Trophoblast cell (in vitro differentiated cells and primary cell): ENCODE data around the gene PLEKHH1.

Source experiments
- DNase-seq, 2 donors: peaks; one replicate each; pipeline ENCODE4 v3.0.0-alpha.2; 2016
- H2AFZ ChIP-seq: 2 replicates; pipeline ENCODE4 v1.6.1; 2013; ENCODE audit warnings: low read length, moderate library complexity, mild to moderate bottlenecking; ENCODE audit not compliant: insufficient read depth, poor library complexity
- H2AK5ac ChIP-seq: 2 replicates; pipeline ENCODE4 v1.6.1; 2013; ENCODE audit warnings: mild to moderate bottlenecking, low read length
- H2BK120ac ChIP-seq: 2 replicates; pipeline ENCODE4 v1.6.1; 2013; ENCODE audit warnings: low read length, mild to moderate bottlenecking, moderate library complexity; ENCODE audit not compliant: insufficient read depth, poor library complexity
- H2BK12ac ChIP-seq: 2 replicates; pipeline ENCODE4 v1.6.1; 2013; ENCODE audit warnings: mild to moderate bottlenecking, low read length, moderate library complexity
- H2BK5ac ChIP-seq: 2 replicates; pipeline ENCODE4 v1.6.1; 2013; ENCODE audit warnings: low read length, low read depth, moderate library complexity, mild to moderate bottlenecking; ENCODE audit not compliant: poor library complexity
- H3K14ac ChIP-seq: 2 replicates; pipeline ENCODE4 v1.6.1; 2013; ENCODE audit warnings: mild to moderate bottlenecking, low read length
- H3K18ac ChIP-seq: 2 replicates; pipeline ENCODE4 v1.6.1; 2013; ENCODE audit warnings: mild to moderate bottlenecking, low read length
- H3K23ac ChIP-seq: 2 replicates; pipeline ENCODE4 v1.6.1; 2013; ENCODE audit warnings: low read length
- H3K27ac ChIP-seq: 2 replicates; pipeline ENCODE4 v1.5.1; 2013; ENCODE audit warnings: low read depth, mild to moderate bottlenecking, inconsistent platforms, low read length, moderate library complexity
- H3K27me3 ChIP-seq: 2 replicates; pipeline ENCODE4 v1.6.1; 2013; ENCODE audit warnings: inconsistent platforms, mild to moderate bottlenecking, low read length, moderate library complexity; ENCODE audit not compliant: insufficient read depth
- H3K36me3 ChIP-seq, 2 experiments: 1 replicate in 1 of 2; 2 replicates in 1 of 2; pipeline ENCODE4 v1.6.1; 2013; ENCODE audit warnings: low read length in 2 of 2, mild to moderate bottlenecking in 2 of 2, moderate library complexity in 1 of 2; ENCODE audit not compliant: insufficient read depth in 2 of 2, control insufficient read depth in 1 of 2
- H3K4ac ChIP-seq: 2 replicates; pipeline ENCODE4 v1.6.1; 2013; ENCODE audit warnings: low read depth, mild to moderate bottlenecking, low read length, moderate library complexity
- H3K4me1 ChIP-seq, 2 experiments: 1 replicate in 1 of 2; 2 replicates in 1 of 2; pipeline ENCODE4 v1.6.1; 2013; ENCODE audit warnings: low read length in 2 of 2, mild to moderate bottlenecking in 2 of 2, moderate library complexity in 1 of 2; ENCODE audit not compliant: insufficient read depth in 2 of 2, control insufficient read depth in 1 of 2
- H3K4me2 ChIP-seq: 2 replicates; pipeline ENCODE4 v1.6.1; 2013; ENCODE audit warnings: inconsistent platforms, mild to moderate bottlenecking, low read length, moderate library complexity
- H3K4me3 ChIP-seq: 2 replicates; pipeline ENCODE4 v1.5.1; 2013; ENCODE audit warnings: mild to moderate bottlenecking, low read depth, low read length, inconsistent platforms
- H3K79me1 ChIP-seq: one replicate; pipeline ENCODE4 v1.6.1; 2013; ENCODE audit warnings: low read length
- H3K79me2 ChIP-seq: 2 replicates; pipeline ENCODE4 v1.6.1; 2013; ENCODE audit warnings: low read length, mild to moderate bottlenecking; ENCODE audit not compliant: control insufficient read depth, insufficient read depth, poor library complexity
- H3K9ac ChIP-seq: 2 replicates; pipeline ENCODE4 v1.6.1; 2013; ENCODE audit warnings: mild to moderate bottlenecking, low read length
- H3K9me3 ChIP-seq: 2 replicates; pipeline ENCODE4 v1.6.1; 2013; ENCODE audit warnings: low read depth, mild to moderate bottlenecking, control low read depth, inconsistent platforms, low read length; ENCODE audit not compliant: insufficient read depth
- H4K12ac ChIP-seq: 2 replicates; pipeline ENCODE4 v1.6.1; 2013; ENCODE audit warnings: low read depth, mild to moderate bottlenecking, low read length, moderate library complexity
- H4K8ac ChIP-seq: 2 replicates; pipeline ENCODE4 v1.6.1; 2013; ENCODE audit warnings: low read depth, mild to moderate bottlenecking, low read length, moderate library complexity
- H4K91ac ChIP-seq: one replicate; pipeline ENCODE4 v1.6.1; 2013; ENCODE audit warnings: low read depth, mild to moderate bottlenecking, low read length, moderate library complexity
- WGBS: extraction: QIAGEN DNeasy Blood & Tissue Kit; methylation state at CpG from one replicate; pipeline ENCODE4 v1.1.7; 2013; ENCODE audit warnings: missing lambda C conversion rate; ENCODE audit not compliant: insufficient read length, insufficient coverage; ENCODE audit errors: extremely low coverage; 5-methylcytosine and 5-hydroxymethylcytosine counted together

PLEKHH1 gene

GRCh38 chr14:67532606-67532997, 488 bp upstream of the PLEKHH1 start:
- H3K27ac ChIP-seq: no peak overlapping the region
- peak overlapping the region; percentile 87 for H2BK120ac ChIP-seq
- H2AK5ac ChIP-seq: no peak overlapping the region
- peaks cover 2% of the 10 kb centered on the region for H3K79me2 ChIP-seq
- peak overlapping the region; percentile 64 for H4K12ac ChIP-seq
- no CpG with 5 or more reads among the region's 23 CpGs for WGBS
- H3K79me1 ChIP-seq: peaks cover 9% of the 10 kb centered on the region
- H3K36me3 ChIP-seq: no peaks in the 10 kb centered on the region
- peak overlapping the region; percentile 95 for H2AFZ ChIP-seq
- H4K91ac ChIP-seq: peak overlapping the region; percentile 89
- no peaks in the 10 kb centered on the region for H3K9me3 ChIP-seq
- no peak overlapping the region for H3K23ac ChIP-seq
- DNase-seq: no peak
- peaks cover 0 to 3% of the 10 kb centered on the region in 2 experiments for H3K4me1 ChIP-seq
- H4K8ac ChIP-seq: peak overlapping the region; percentile 94
- peak overlapping the region; percentile 60 for H3K4ac ChIP-seq
- H3K4me2 ChIP-seq: peak overlapping the region; percentile 89
- H3K4me3 ChIP-seq: peak overlapping the region; percentile 84
- H3K9ac ChIP-seq: no peak overlapping the region
- no peak overlapping the region for H3K18ac ChIP-seq
- no peak overlapping the region for H2BK5ac ChIP-seq
- no peak overlapping the region for H2BK12ac ChIP-seq
- H3K27me3 ChIP-seq: no peaks in the 10 kb centered on the region
- peak overlapping the region; percentile 69 for H3K14ac ChIP-seq

DNA sequence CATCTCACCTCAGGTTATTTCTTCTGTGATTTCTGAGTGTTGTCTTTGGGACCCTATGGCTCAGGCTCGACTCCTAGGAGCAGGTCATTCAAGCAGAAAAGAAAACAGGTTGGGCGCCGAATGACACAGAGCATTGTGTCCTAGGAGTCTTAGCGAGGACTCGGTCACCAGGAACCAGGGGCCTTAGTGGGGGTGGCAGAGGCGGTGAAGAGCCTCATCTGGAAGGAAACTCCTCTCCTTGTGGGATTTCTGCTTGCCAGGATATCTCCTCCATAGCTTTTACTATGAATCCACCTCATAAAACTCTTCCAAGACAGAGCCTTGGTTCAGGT, 630 bp downstream of the PLEKHH1 start:
- Histone ChIP-seq H3K4me3 (peak overlapping the region; percentile 84), H3K27me3 (no peaks in the 10 kb centered on the region), H3K9ac (no peak overlapping the region), H3K14ac (no peak overlapping the region), H3K36me3 (no peaks in the 10 kb centered on the region), H2BK5ac (no peak overlapping the region), H2AFZ (peak overlapping the region; percentile 95), H3K79me1 (peaks cover 9% of the 10 kb centered on the region), H2BK12ac (no peak overlapping the region), H4K91ac (no peak overlapping the region), H2BK120ac (no peak overlapping the region), H3K23ac (no peak overlapping the region), H3K27ac (no peak overlapping the region), H4K8ac (no peak overlapping the region), H3K9me3 (no peaks in the 10 kb centered on the region), H3K18ac (no peak overlapping the region), H4K12ac (no peak overlapping the region), H3K79me2 (peaks cover 2% of the 10 kb centered on the region), H3K4ac (no peak overlapping the region), H3K4me1 (peaks cover 0 to 3% of the 10 kb centered on the region in 2 experiments), H3K4me2 (peak overlapping the region; percentile 89), H2AK5ac (no peak overlapping the region)
- WGBS: no CpG with 5 or more reads among the region's 6 CpGs
- no peak for DNase-seq

GRCh38 chr14:67536087-67536486, 3.0 kb downstream of the PLEKHH1 start:
- Histone ChIP-seq H3K27me3 (no peaks in the 10 kb centered on the region), H3K14ac (no peak overlapping the region), H3K9ac (no peak overlapping the region), H4K8ac (no peak overlapping the region), H4K91ac (no peak overlapping the region), H2BK120ac (no peak overlapping the region), H3K4me2 (no peak overlapping the region), H3K27ac (no peak overlapping the region), H3K18ac (no peak overlapping the region), H3K23ac (no peak overlapping the region), H3K79me2 (peaks cover 2% of the 10 kb centered on the region), H4K12ac (no peak overlapping the region), H3K4me1 (peaks cover 0 to 3% of the 10 kb centered on the region in 2 experiments), H3K4ac (no peak overlapping the region), H3K79me1 (peaks cover 9% of the 10 kb centered on the region), H2AK5ac (no peak overlapping the region), H2BK5ac (no peak overlapping the region), H3K9me3 (no peaks in the 10 kb centered on the region), H3K36me3 (no peaks in the 10 kb centered on the region), H2BK12ac (no peak overlapping the region), H2AFZ (no peak overlapping the region), H3K4me3 (no peak overlapping the region)
- no CpG with 5 or more reads among the region's 4 CpGs for whole genome bisulfite sequencing
- DNase-seq: no peak

DNA sequence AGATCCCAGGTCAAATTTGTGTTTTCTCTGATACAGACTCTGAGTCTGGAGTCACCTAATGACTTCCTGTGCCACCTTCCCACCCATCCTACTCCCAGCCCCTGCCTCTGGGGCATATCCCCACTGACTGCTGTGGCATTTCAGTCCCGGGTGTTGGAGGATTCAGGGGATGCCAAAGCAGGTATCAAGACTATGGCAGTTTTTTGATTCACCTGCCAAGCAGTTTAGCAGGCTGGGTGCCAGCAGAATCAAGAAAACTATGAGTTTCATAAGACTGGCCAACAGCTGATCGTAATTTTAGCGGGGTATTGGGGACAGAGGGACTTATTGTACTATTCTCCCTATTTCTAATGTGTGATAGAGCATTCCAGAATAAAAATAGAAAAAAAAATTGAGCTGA, 4.6 kb downstream of the PLEKHH1 start:
- Histone ChIP-seq H3K4ac (no peak overlapping the region), H3K4me3 (no peak overlapping the region), H3K79me2 (peaks cover under 1% of the 10 kb centered on the region), H3K27ac (no peak overlapping the region), H3K9me3 (no peaks in the 10 kb centered on the region), H3K27me3 (no peaks in the 10 kb centered on the region), H3K23ac (no peak overlapping the region), H3K14ac (no peak overlapping the region), H2BK12ac (no peak overlapping the region), H2BK5ac (no peak overlapping the region), H3K4me1 (peaks cover 0 to 10% of the 10 kb centered on the region in 2 experiments), H4K12ac (no peak overlapping the region), H4K91ac (no peak overlapping the region), H2AFZ (no peak overlapping the region), H3K9ac (no peak overlapping the region), H3K4me2 (no peak overlapping the region), H2BK120ac (no peak overlapping the region), H4K8ac (no peak overlapping the region), H3K18ac (no peak overlapping the region), H2AK5ac (no peak overlapping the region), H3K36me3 (no peaks in the 10 kb centered on the region), H3K79me1 (peaks cover 7% of the 10 kb centered on the region)
- no peak for DNase-seq
- no CpG with 5 or more reads among the region's 3 CpGs for WGBS
